Progenitor cell of endocrine pancreas (in vitro differentiated cells): ENCODE data around the gene DHRS12. TPM values are rescaled to one million over a fixed set of nuclear protein-coding genes. Genes with fewer than 3 reads are reported as not detected.

Source experiments
- DNase-seq: peaks from one replicate; pipeline ENCODE4 v3.0.0; 2021; ENCODE audit warnings: low spot score; ENCODE audit not compliant: unreplicated experiment
- H3K27ac Mint-ChIP-seq: 2 replicates; pipeline ENCODE4 v1.8.0; 2021; ENCODE audit warnings: mild to moderate bottlenecking, moderate library complexity, mixed read lengths
- H3K27me3 Mint-ChIP-seq: 2 replicates; pipeline ENCODE4 v1.8.0; 2021; ENCODE audit warnings: mixed read lengths
- H3K36me3 Mint-ChIP-seq: 2 replicates; pipeline ENCODE4 v1.8.0; 2022; ENCODE audit warnings: mixed read lengths; ENCODE audit not compliant: insufficient read depth
- H3K4me1 Mint-ChIP-seq: 2 replicates; pipeline ENCODE4 v1.8.0; 2021; ENCODE audit warnings: low read depth, mixed read lengths
- H3K4me3 Mint-ChIP-seq: 2 replicates; pipeline ENCODE4 v1.8.0; 2021; ENCODE audit warnings: low read depth, mild to moderate bottlenecking, moderate library complexity, mixed read lengths
- H3K9me3 Mint-ChIP-seq: 2 replicates; pipeline ENCODE4 v1.8.0; 2021; ENCODE audit warnings: low read depth, mixed read lengths
- CTCF ChIP-seq: fragments of 200-600 bp; sonication (generic); IDR thresholded peaks from one replicate; pipeline ENCODE4 v1.5.0; 2021; ENCODE audit warnings: antibody characterized with exemption, mild to moderate bottlenecking; ENCODE audit not compliant: unreplicated experiment
- long read RNA-seq: library from polyadenylated mRNA; unstranded; transcript quantifications from one replicate; pipeline ENCODE4 v2.0.0, GENCODE V29; 2020
- total RNA-seq: library from RNA; stranded (reverse); gene quantifications from 2 replicates; pipeline ENCODE4 v1.2.1, GENCODE V29; 2021

The DHRS12 gene
- total RNA-seq, result 16.2 and 19.6 TPM in 2 replicates
- long read RNA-seq, partial matches to known transcripts, result 0 of 22 reads
- long read RNA-seq, other reads (novel, unspliced or antisense), result 18 of 22 reads

GRCh38 chr13:51803422-51804294, at the start of gene DHRS12:
TSS of gene DHRS12 (minus strand) at chr13:51804163. CDS start at chr13:51799659, 4,504 bp downstream.
- H3K36me3 Mint-ChIP-seq, result no peaks in the 10 kb centered on the region
- no peaks in the 10 kb centered on the region for H3K27me3 Mint-ChIP-seq
- peak; percentile 62 for DNase-seq
- H3K9me3 Mint-ChIP-seq, result no peaks in the 10 kb centered on the region
- peaks cover 12% of the 10 kb centered on the region for H3K4me1 Mint-ChIP-seq
- peak within 1 kb of the TSS; percentile 83 for H3K4me3 Mint-ChIP-seq
- peak; percentile 17 for TF ChIP-seq CTCF
- peak within 1 kb of the TSS; percentile 97 for H3K27ac Mint-ChIP-seq

GRCh38 chr13:51849145-51850101, 45.5 kb upstream of the DHRS12 start:
- no peak overlapping the region for H3K4me3 Mint-ChIP-seq
- H3K27me3 Mint-ChIP-seq, result peaks cover 9% of the 10 kb centered on the region
- no peak overlapping the region for H3K27ac Mint-ChIP-seq
- H3K9me3 Mint-ChIP-seq, result peaks cover 3% of the 10 kb centered on the region
- DNase-seq, result no peak
- TF ChIP-seq CTCF, result peak; percentile 53
- peaks cover 3% of the 10 kb centered on the region for H3K36me3 Mint-ChIP-seq
- no peaks in the 10 kb centered on the region for H3K4me1 Mint-ChIP-seq

GRCh38 chr13:51848674-51849073, 44.7 kb upstream of the DHRS12 start:
- Mint-ChIP-seq H3K36me3 (peaks cover 3% of the 10 kb centered on the region), H3K9me3 (peaks cover 3% of the 10 kb centered on the region), H3K4me3 (no peak overlapping the region), H3K4me1 (no peaks in the 10 kb centered on the region), H3K27me3 (peaks cover 8% of the 10 kb centered on the region), H3K27ac (no peak overlapping the region)
- no peak for DNase-seq
- no peak for TF ChIP-seq CTCF

- H3K4me3 Mint-ChIP-seq, result no peak overlapping the region
- no peaks in the 10 kb centered on the region for H3K4me1 Mint-ChIP-seq
- H3K27me3 Mint-ChIP-seq, result peaks cover 8% of the 10 kb centered on the region
- DNase-seq, result no peak
- H3K36me3 Mint-ChIP-seq, result peaks cover 3% of the 10 kb centered on the region
- no peak for TF ChIP-seq CTCF
- H3K9me3 Mint-ChIP-seq, result peaks cover 3% of the 10 kb centered on the region
- H3K27ac Mint-ChIP-seq, result no peak overlapping the region
Observed at GRCh38 chr13:51846756-51847155, 42.8 kb upstream of the DHRS12 start.
